Fibroblast of skin of right biceps (primary cell): ENCODE data around the gene GTPBP3.
"Not testable (repeated sequence)": the region's sequence is repeated elsewhere in the genome, so short reads cannot be mapped to it uniquely, and the experiment has no call there.

ENCODE experiments used
- DNase-seq: peaks from one replicate; pipeline ENCODE4 v3.0.0-alpha.2; 2013

Gene GTPBP3

DNA sequence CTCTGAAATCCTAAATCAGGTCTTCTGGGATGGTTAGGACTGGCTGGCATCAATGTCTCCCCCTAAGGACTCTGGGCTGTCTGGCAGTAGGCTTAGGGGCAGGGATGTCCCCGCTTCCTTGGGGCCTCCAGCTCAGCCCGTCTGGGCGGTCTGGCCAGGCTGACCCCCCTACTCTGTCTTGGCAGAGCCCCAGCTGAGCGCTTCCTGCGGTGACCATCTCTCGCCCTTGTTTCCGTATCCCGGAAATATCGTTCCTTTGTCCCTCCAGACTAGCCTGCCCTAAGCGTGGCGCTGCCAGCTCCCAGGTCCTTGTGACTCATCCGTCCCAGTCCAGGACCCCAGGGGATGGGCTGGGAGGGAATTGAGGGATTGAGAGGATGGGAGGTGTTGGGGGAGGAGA, 11.3 kb downstream of the GTPBP3 start:
- DNase-seq: peak; percentile 68

GRCh38 chr19:17351815-17352435, 14.6 kb downstream of the GTPBP3 start:
- no peak for DNase-seq

GRCh38 chr19:17352608-17353280, 15.4 kb downstream of the GTPBP3 start:
- DNase-seq: no peak

DNA sequence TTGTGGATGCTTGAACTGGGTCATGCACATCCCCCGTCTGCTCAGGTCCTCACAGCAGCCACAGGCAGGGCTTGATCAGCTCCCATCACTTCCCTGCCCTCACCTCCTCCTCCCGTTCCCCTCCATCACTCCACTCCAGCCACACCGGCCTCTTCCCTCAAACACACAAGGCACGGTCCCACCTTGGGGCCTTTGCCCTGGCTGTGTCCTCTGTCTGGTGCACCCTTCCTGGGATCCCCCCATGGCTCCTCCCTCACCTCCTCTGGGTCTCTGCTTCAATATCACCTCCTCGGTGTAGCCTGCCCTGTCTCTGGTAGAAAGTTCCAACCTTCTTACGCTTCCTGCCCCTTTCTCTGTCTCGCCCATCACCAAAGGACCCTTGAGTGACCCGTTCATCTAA, 16.0 kb downstream of the GTPBP3 start:
- no peak for DNase-seq

DNA sequence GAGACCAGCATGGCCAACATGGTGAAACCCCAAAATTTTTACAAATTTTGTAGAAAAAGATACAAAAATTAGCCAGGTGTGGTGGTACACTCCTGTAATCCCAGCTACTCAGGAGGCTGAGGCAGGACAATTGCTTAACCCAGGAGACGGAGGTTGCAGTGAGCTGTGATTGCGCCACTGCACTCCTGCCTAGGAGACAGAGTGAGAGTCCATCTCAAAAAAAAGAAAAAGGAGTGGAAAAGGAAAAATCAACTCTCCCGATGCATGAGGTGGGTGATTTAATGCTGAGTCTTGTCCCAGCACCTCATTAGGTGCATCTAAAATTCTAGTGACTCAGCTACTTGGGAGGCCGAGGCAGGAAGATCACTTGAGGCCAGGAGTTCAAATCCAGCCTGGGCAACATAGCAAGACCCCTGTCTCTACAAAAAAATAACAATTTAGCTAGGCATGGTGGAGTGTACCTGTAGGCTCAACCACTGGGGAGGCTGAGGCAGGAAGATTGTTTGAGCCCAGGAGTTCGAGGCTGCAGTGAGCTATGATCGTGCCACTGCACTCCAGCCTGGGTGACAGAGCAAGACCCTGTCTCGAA, 19.8 kb downstream of the GTPBP3 start:
- no peak for DNase-seq

- DNase-seq: no peak
Observed at GRCh38 chr19:17357724-17358123, 20.4 kb downstream of the GTPBP3 start.

DNA sequence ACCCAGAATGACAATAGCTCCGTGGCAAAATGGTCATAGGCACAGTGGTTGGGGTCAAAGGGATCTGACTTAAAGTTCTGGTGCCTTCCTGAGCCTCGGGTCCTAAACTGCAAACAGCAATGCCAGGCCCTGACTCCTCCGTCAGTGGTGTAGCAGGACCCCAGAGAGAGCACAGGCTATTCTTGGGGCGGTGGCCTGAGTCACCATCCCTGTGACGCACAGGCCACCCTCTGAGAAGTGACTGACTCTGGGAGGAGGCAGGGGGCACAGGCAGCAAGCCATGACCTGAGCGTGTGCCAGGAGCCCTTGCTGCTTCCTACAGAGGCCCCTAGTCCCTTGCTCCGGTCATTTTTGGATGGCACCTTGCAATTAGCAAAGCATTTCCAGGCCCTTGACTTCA, 21.0 kb downstream of the GTPBP3 start:
- DNase-seq: no peak

- no peak for DNase-seq
Observed at GRCh38 chr19:17359905-17360800, 22.8 kb downstream of the GTPBP3 start.

DNA sequence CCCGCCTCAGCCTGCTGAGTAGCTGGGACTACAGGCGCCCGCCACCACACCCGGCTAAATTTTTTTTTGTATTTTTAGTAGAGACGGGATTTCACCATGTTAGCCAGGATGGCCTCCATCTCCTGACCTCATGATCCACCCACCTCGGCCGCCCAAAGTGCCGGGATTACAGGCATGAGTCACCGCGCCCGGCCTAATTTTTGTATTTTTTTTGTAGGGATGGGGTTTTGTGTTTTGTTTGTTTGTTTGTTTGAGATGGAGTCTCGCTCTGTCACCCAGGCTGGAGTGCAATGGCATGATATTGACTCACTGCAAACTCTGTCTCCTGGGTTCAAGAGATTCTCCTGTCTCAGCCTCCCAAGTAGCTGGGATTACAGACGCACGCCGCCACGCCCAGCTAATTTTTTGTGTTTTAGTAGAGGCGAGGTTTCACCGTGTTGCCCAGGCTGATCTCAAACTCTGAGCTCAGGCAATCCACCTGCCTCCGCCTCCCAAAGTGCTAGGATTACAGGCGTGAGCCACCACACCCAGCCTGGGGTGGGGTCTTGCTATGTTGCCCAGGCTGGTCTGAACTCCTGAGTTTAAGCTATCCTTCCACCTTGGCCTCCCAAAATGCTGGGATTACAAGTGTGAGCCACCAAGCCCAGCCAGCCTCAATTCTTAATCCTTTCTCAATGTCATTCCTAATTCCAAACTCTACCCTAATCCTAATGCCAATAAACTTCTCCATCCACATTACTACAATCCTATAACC, 26.7 kb downstream of the GTPBP3 start:
- not testable (repeated sequence) for DNase-seq

DNA sequence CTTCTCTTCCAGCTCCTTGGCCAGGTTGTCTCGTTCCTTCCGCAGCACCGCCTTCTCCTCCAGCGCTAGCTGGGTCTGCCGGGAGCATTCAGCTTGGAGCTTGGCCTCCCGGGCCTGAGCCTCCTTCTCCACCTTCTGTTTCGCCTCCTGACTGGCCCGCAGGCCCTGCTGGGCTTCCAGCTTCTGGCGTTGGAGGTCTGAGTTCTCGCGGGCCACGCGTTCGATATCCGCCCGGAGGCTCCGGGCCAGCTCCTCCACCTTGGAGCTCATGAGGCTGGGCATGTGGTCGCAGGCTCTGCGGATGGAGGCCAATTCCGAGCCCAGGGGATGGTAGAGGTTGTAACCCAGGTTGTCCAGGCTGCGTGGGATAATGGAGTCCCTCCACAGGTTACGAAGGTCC, 28.0 kb downstream of the GTPBP3 start:
- no peak for DNase-seq

- DNase-seq: peak; percentile 42
Observed at GRCh38 chr19:17370026-17370587, 32.8 kb downstream of the GTPBP3 start.

GRCh38 chr19:17376935-17377600, 39.7 kb downstream of the GTPBP3 start, which contains the start of gene PLVAP:
Gene PLVAP, minus strand, starts transcription at chr19:17377342. Its CDS starts 54 bp downstream, at chr19:17377288.
- no peak for DNase-seq

- no peak for DNase-seq
Observed at GRCh38 chr19:17378271-17378670, 40.9 kb downstream of the GTPBP3 start.

- DNase-seq: no peak
Observed at GRCh38 chr19:17379221-17379631, 41.9 kb downstream of the GTPBP3 start.

- no peak for DNase-seq
Observed at GRCh38 chr19:17380426-17381138, 43.2 kb downstream of the GTPBP3 start.

DNA sequence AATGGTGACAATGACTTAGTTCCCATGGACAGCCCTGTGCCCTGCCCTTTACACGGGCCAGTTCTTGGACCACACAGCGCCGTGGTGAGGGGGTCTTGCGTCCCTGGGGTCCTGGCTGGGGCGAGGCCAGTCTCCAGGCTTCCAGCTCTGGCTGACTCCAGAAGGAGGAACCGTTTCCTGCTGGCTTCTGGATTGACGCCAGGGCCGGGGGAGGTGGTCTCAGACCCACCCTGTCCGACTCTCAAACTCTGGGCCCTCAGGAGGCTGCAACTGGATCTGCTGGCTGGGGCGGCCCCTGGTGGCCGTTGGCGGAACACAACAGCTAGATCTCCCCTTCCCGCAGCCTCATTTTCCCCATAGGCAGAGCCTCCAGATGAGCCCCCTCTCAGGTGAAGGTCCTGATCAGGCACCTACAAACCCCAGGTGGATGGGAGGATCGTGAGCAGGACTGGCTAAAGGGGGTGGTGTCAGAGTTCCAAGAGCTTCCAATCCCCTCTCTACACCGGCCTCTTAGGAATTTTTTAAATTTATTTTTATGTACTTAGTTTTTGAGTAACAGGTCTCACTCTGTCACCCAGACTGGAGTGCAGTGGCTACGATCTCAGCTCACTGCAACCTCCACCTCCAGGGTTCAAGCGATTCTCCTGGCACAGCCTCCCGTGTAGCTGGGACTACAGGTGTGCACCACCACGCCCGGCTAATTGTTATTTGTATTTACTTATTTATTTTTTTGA, 48.7 kb downstream of the GTPBP3 start:
- DNase-seq: peak; percentile 54

DNA sequence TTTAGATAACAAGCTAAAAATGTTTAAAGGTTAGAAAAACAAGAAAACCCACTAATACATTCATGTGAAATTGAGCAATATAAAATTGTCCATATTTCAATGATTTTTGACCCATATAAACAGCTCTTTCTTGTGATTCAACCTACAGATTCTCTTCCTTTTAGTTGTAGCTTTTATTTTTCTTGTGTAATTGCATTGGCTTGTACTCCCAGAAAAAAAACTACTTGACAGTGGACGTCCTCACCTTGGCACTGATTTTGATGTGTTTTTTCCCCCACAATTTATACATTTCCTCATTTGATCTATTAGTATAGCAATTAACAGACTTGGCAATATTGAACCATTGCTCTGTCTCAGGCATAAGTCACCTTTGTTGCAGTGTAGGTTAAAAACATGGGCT, 51.9 kb downstream of the GTPBP3 start:
- DNase-seq: no peak

DNA sequence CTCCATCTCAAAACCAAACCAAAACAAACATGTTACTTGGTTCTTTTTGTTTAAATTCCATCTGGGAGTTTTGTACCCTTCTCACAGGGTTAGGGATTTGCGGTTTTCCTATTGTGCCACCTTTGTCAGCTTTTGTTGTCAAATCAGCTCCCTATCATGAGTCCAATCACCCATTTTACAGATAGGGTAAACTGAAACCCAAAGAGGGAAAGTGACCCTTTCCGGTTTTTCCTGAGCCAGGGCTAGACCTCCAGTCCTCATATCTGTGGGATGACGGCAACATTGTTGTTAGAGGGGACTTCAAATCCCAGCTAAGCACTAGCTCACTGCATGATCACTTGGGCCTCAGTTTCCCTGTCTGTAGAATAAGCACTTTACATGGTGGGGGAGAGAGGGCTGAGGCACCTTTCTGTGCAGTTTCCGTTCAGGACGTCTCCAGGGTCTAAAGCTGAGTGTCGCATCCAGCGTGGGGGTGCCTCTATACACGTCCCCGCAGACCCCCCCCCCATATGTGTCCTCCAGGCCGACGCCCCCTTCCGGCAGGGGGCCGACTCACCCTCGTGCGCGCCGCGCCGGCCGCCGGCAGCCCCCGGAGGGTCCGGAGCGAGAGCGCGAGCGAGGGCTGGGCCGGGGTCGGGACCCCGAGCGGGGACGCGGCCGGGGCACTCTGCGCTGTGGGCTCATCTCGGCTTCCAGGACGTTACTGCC, 52.8 kb downstream of the GTPBP3 start:
- DNase-seq: no peak

GRCh38 chr19:17390665-17391370, 53.5 kb downstream of the GTPBP3 start:
- DNase-seq: peak; percentile 92
